GM12874 (cell line): ENCODE results near the gene TJP1.

Source experiments
- CTCF ChIP-seq: IDR thresholded peaks from 2 replicates; pipeline ENCODE4 v1.5.1; 2011; ENCODE audit warnings: low read depth, mild to moderate bottlenecking, control low read depth, low read length, moderate library complexity; ENCODE audit not compliant: insufficient read depth

Gene TJP1

GRCh38 chr15:29784413-29784812 lies 37.9 kb downstream of the TJP1 start:
- TF ChIP-seq CTCF: no peak

DNA sequence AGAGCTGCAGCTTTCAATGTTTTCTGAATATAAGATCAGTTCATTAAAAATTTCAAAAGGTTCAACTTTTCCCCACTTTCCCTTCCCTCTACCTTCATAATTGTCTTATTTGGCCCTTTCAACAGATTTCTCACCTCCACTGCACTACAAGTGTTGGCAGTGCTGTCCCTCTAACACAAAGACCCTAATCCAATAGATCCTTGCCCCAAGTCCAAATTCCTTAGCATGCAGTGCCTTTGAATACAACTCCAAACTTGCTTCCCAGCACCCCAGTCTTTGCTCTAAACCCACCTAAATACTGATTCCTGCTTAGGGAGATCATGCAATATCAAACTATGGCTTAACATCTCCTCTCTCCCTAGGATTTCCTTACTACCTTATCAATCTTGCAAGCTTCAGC lies 43.9 kb downstream of the TJP1 start:
- no peak for TF ChIP-seq CTCF

DNA sequence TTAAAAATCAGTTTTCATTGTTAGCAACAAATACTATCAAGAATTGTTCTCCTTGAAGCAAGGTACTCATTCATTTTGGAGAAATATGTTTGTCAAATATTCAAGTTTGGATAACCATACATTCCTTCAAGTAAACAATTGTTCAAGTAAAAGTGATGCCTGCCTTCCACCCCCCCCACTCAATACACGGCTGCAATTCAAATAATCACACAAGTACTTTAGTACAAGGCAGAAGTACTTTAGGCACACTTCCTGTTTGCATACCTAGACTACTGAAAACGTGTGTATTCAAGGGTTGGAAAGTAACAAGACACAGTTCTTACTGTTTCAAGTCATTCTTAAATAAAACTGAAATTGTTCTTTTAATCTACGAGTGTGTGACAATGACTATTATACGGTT lies 45.4 kb downstream of the TJP1 start:
- no peak for TF ChIP-seq CTCF

DNA sequence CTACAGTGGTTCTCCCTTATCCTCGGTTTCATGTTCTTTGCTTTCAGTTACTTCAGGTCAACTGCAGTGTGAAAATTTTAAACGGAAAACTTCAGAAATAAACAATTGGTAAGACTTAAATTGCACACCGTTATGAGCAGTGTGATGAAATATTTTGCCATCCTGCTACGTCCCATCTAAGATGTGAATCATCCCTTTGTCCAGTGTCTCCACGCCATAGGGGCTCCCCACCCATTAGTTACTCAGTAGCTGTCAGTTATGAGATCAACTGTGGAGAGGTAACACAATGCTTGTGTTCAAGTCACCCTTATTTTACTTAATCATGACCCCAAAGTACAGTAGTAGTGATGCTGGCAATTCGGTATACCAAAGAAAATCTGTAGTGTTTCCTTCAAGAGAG lies 47.4 kb downstream of the TJP1 start:
- TF ChIP-seq CTCF: no peak

GRCh38 chr15:29773816-29774215 lies 48.5 kb downstream of the TJP1 start:
- TF ChIP-seq CTCF: no peak

DNA sequence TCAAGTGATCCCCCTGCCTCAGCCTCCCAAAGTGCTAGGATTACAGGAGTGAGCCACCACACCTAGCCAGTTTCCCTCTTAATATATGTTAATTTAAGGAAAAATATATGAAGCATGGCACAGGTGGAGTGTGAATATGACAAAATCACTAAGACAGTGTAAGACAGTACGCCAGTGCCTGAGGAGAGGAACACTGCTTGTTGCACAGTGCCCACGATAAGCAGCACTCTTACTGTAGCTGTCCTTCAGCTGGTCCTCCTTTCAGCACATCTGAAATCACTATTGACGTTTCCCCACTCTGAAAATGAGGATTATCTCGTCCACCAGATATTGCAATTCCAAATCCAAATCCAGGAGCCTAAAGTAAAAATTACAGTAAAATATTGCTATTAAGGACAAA lies 49.3 kb downstream of the TJP1 start:
- no peak for TF ChIP-seq CTCF

- TF ChIP-seq CTCF: no peak
Measured at GRCh38 chr15:29770796-29771195, 51.5 kb downstream of the TJP1 start.
